CD4-positive, alpha-beta T cell (primary cell): ENCODE measurements around the gene BANP. TPM values are rescaled to one million over a fixed set of nuclear protein-coding genes. Genes with fewer than 3 reads are reported as not detected.

Source experiments
- ATAC-seq: fragments of 200-7000 bp; cut with Tn5 transposase; one replicate; pipeline ENCODE4 v1.10.0; 2022; ENCODE audit warnings: mild to moderate bottlenecking; ENCODE audit not compliant: poor library complexity
- CTCF ChIA-PET: fragments of 350-600 bp; sonication (Branson Sonifier 250); formaldehyde crosslinking; loops from one replicate; lab custom pipeline; 2021; ENCODE audit warnings: antibody characterized with exemption, inconsistent platforms; lab: Charles Lee
- POLR2A ChIA-PET: fragments of 350-600 bp; sonication (Branson Sonifier 250); formaldehyde crosslinking; loops from one replicate; lab custom pipeline; 2021; ENCODE audit warnings: antibody characterized with exemption, inconsistent platforms; lab: Charles Lee
- DNase-seq, 14 experiments: peaks; one replicate each; pipeline ENCODE4 v3.0.0-alpha.2; 2013 to 2020; ENCODE audit warnings: mixed read lengths in 2 of 14
- H3K27ac ChIP-seq, 2 donors: one replicate each; pipeline versions ENCODE4 v1.5.1 to v1.7.0; 2013; ENCODE audit warnings: low read length in 2 of 2, low read depth in 1 of 2, mild to moderate bottlenecking in 1 of 2
- H3K27me3 ChIP-seq, 2 experiments: 1 replicate in 1 of 2; 2 replicates in 1 of 2; pipeline versions ENCODE4 v1.6.1 to v1.7.0; 2013; ENCODE audit warnings: low read length in 2 of 2, control low read depth in 1 of 2, mild to moderate bottlenecking in 1 of 2, moderate library complexity in 1 of 2; ENCODE audit not compliant: insufficient read depth in 2 of 2, control insufficient read depth in 1 of 2
- H3K36me3 ChIP-seq: one replicate; pipeline ENCODE4 v1.6.1; 2013; ENCODE audit warnings: low read length, control low read depth; ENCODE audit not compliant: insufficient read depth
- H3K4me1 ChIP-seq: one replicate; pipeline ENCODE4 v1.6.1; 2013; ENCODE audit warnings: low read length, control low read depth; ENCODE audit not compliant: insufficient read depth
- H3K4me3 ChIP-seq: one replicate; pipeline ENCODE4 v1.5.1; 2013; ENCODE audit warnings: mild to moderate bottlenecking, low read length, moderate library complexity
- H3K9me3 ChIP-seq, 2 experiments: 1 replicate in 1 of 2; 2 replicates in 1 of 2; pipeline versions ENCODE4 v1.6.1 to v1.7.0; 2013; ENCODE audit warnings: low read length in 2 of 2, mild to moderate bottlenecking in 2 of 2, control low read depth in 1 of 2, moderate library complexity in 1 of 2; ENCODE audit not compliant: control insufficient read depth in 1 of 2, insufficient read depth in 1 of 2
- H3K27ac Mint-ChIP-seq: one replicate; pipeline ENCODE4 v1.8.0; 2020; ENCODE audit warnings: mixed read lengths
- H3K27me3 Mint-ChIP-seq: one replicate; pipeline ENCODE4 v1.8.0; 2021; ENCODE audit warnings: mixed read lengths
- H3K36me3 Mint-ChIP-seq: one replicate; pipeline ENCODE4 v1.8.0; 2021; ENCODE audit warnings: low read depth, mixed read lengths
- H3K4me1 Mint-ChIP-seq: one replicate; pipeline ENCODE4 v1.8.0; 2021; ENCODE audit warnings: low read depth, mixed read lengths
- H3K4me3 Mint-ChIP-seq: one replicate; pipeline ENCODE4 v1.8.0; 2020; ENCODE audit warnings: mild to moderate bottlenecking, mixed read lengths
- H3K9me3 Mint-ChIP-seq: one replicate; pipeline ENCODE4 v1.8.0; 2020; ENCODE audit warnings: mixed read lengths
- intact Hi-C, 2 experiments: fragments of 100-400 bp; cut with DNase I in 1 of 2; cut with micrococcal nuclease in 1 of 2; formaldehyde crosslinking; loops; one replicate each; pipeline versions ENCODE4 v1.15.1 to v1.9.0; 2023 to 2025; cut with DNase I, micrococcal nuclease
- total RNA-seq, 174 experiments: library from RNA in 2 of 174; stranded (reverse) in 2 of 174; gene quantifications; one replicate each; pipeline ENCODE4 v1.2.3 and lab custom pipeline; 2021 to 2026
- TF ChIP-seq, protein P1 (sequence below): fragments of 200-600 bp; IDR thresholded peaks from one replicate; pipeline ENCODE4 v1.8.0; 2022; ENCODE audit warnings: antibody characterized with exemption, mild to moderate bottlenecking

The BANP gene
- total RNA-seq, 2 experiments from 2014 or later, result 57.5 to 58.6 TPM

DNA sequence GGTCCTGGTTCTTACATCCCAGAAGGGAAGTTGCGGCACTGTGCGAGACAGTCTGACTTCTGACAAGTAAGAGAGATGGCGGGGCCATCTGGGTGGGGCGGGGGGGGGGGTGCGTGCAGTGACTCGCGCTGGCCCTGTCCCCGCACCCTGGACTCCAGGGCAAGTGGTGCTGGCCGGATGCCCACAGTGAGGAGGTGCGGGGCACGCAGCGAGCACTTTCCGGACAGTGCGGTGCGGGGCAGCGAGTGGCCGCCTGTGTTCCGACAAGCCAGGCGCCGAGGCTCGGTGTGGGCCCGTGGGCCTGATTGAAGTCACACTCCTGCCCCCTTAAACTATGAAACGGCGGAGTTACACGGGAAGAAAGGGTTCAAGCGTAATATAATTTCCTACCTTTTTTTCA is 106.4 kb downstream of the BANP start:
- H3K4me1 Mint-ChIP-seq, result no peaks in the 10 kb centered on the region

GRCh38 chr16:88058136-88058535 is 106.9 kb downstream of the BANP start:
- no peaks in the 10 kb centered on the region for H3K4me1 ChIP-seq
- Mint-ChIP-seq H3K36me3 (peaks cover 38% of the 10 kb centered on the region), H3K4me1 (no peaks in the 10 kb centered on the region), H3K27me3 (no peaks in the 10 kb centered on the region), H3K4me3 (no peak overlapping the region), H3K9me3 (no peaks in the 10 kb centered on the region), H3K27ac (no peak overlapping the region)
- ChIA-PET CTCF (no interaction called here), POLR2A (no interaction called here)
- ATAC-seq (no peak), DNase-seq (no peak)
- no peaks in the 10 kb centered on the region for H3K27me3 ChIP-seq
- TF ChIP-seq, protein P1, sequence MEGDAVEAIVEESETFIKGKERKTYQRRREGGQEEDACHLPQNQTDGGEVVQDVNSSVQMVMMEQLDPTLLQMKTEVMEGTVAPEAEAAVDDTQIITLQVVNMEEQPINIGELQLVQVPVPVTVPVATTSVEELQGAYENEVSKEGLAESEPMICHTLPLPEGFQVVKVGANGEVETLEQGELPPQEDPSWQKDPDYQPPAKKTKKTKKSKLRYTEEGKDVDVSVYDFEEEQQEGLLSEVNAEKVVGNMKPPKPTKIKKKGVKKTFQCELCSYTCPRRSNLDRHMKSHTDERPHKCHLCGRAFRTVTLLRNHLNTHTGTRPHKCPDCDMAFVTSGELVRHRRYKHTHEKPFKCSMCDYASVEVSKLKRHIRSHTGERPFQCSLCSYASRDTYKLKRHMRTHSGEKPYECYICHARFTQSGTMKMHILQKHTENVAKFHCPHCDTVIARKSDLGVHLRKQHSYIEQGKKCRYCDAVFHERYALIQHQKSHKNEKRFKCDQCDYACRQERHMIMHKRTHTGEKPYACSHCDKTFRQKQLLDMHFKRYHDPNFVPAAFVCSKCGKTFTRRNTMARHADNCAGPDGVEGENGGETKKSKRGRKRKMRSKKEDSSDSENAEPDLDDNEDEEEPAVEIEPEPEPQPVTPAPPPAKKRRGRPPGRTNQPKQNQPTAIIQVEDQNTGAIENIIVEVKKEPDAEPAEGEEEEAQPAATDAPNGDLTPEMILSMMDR, result no peak
- peaks cover 45% of the 10 kb centered on the region for H3K36me3 ChIP-seq
- no peak overlapping the region for H3K4me3 ChIP-seq
- H3K27ac ChIP-seq, result no peak overlapping the region
- intact Hi-C loops, result no loop called here
- H3K9me3 ChIP-seq, result no peaks in the 10 kb centered on the region

More for the DNA sequence above, 106.4 kb downstream of the BANP start:
- H3K27ac Mint-ChIP-seq, result no peak overlapping the region
- no peaks in the 10 kb centered on the region for H3K4me1 ChIP-seq
- H3K4me3 ChIP-seq, result no peak overlapping the region
- H3K4me3 Mint-ChIP-seq, result no peak overlapping the region
- ChIA-PET CTCF (no interaction called here), POLR2A (no interaction called here)
- TF ChIP-seq, protein P1, result no peak
- no peaks in the 10 kb centered on the region for H3K27me3 ChIP-seq
- no peaks in the 10 kb centered on the region for H3K9me3 ChIP-seq
- no peak overlapping the region for H3K27ac ChIP-seq
- no peaks in the 10 kb centered on the region for H3K27me3 Mint-ChIP-seq
- DNase-seq, result no peak
- H3K9me3 Mint-ChIP-seq, result no peaks in the 10 kb centered on the region
- no peak for ATAC-seq
- H3K36me3 ChIP-seq, result peaks cover 44% of the 10 kb centered on the region
- H3K36me3 Mint-ChIP-seq, result peaks cover 38% of the 10 kb centered on the region
- intact Hi-C loops, result no loop called here

DNA sequence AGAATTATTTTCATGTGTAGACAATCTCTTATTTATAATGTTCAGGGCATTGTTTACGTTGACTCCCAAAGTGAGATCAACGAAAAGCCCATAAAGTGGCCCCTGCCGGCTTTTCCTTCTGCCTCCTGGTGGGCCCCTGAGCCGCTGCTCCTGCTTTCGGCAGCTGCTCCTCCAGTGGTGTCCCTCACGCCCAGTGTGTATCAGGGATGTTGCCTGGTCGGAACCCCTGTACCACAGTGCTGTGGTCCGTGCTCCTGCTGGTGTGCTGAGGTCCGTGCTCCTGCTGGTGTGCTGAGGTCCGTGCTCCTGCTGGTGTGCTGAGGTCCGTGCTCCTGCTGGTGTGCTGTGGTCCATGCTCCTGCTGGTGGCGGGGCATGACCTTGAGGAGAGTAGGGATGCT is 107.6 kb downstream of the BANP start:
- no peaks in the 10 kb centered on the region for H3K27me3 ChIP-seq
- Mint-ChIP-seq H3K27ac (no peak overlapping the region), H3K4me3 (no peak overlapping the region), H3K9me3 (no peaks in the 10 kb centered on the region), H3K27me3 (no peaks in the 10 kb centered on the region), H3K4me1 (no peaks in the 10 kb centered on the region), H3K36me3 (peaks cover 45% of the 10 kb centered on the region)
- no peaks in the 10 kb centered on the region for H3K4me1 ChIP-seq
- no peak for DNase-seq
- intact Hi-C loops, result no loop called here
- TF ChIP-seq, protein P1, result no peak
- ChIA-PET CTCF (no interaction called here), POLR2A (no interaction called here)
- H3K36me3 ChIP-seq, result peaks cover 50% of the 10 kb centered on the region
- no peak for ATAC-seq
- no peak overlapping the region for H3K27ac ChIP-seq
- no peaks in the 10 kb centered on the region for H3K9me3 ChIP-seq
- H3K4me3 ChIP-seq, result no peak overlapping the region
